ENCODE results near the gene GDF11.

Gene GDF11

GRCh38 chr12:55743406-55744339 is 751 bp downstream of the GDF11 start:
- H3K9me2 ChIP-seq (ENCODE audit: low read depth, low read length) = no peaks in the 10 kb centered on the region
- H3K9ac ChIP-seq (ENCODE audit: low read length) = peak overlapping the region; percentile 60
- peaks cover 34% of the 10 kb centered on the region for H3K4me1 ChIP-seq (ENCODE audit: insufficient read depth, low read length, severe bottlenecking)
- peak overlapping the region; percentile 92 for H3K4me2 ChIP-seq (ENCODE audit: low read length)
- no peak overlapping the region for H2AFZ ChIP-seq (ENCODE audit: low read length)
- no peaks in the 10 kb centered on the region for H3F3A ChIP-seq (ENCODE audit: insufficient read depth, low read length)
- H3K36me3 ChIP-seq (ENCODE audit: insufficient read depth, low read length) = no peaks in the 10 kb centered on the region
- H3K9me3 ChIP-seq (ENCODE audit: low read length) = no peaks in the 10 kb centered on the region
- H3K27ac ChIP-seq (ENCODE audit: low read depth, low read length, poor library complexity, severe bottlenecking) = no peak overlapping the region
- no peaks in the 10 kb centered on the region for H3K79me2 ChIP-seq (ENCODE audit: insufficient read depth, low read length)
- no peaks in the 10 kb centered on the region for H4K20me1 ChIP-seq (ENCODE audit: insufficient read depth, low read length)
- TF ChIP-seq EZH2 (IDR thresholded peaks at IDR 0.05; ENCODE audit: borderline replicate concordance, low read length) (no peak), CTCF (IDR thresholded peaks at IDR 0.05; ENCODE audit: low read length) (peak; percentile 10; the same call in 1 of the 2 replicates)
- H3K27me3 ChIP-seq (ENCODE audit: insufficient read depth, low read length) = peaks cover 7% of the 10 kb centered on the region
- peak overlapping the region; percentile 66 for H3K4me3 ChIP-seq (ENCODE audit: low read depth, low read length, poor library complexity, severe bottlenecking)

DNA sequence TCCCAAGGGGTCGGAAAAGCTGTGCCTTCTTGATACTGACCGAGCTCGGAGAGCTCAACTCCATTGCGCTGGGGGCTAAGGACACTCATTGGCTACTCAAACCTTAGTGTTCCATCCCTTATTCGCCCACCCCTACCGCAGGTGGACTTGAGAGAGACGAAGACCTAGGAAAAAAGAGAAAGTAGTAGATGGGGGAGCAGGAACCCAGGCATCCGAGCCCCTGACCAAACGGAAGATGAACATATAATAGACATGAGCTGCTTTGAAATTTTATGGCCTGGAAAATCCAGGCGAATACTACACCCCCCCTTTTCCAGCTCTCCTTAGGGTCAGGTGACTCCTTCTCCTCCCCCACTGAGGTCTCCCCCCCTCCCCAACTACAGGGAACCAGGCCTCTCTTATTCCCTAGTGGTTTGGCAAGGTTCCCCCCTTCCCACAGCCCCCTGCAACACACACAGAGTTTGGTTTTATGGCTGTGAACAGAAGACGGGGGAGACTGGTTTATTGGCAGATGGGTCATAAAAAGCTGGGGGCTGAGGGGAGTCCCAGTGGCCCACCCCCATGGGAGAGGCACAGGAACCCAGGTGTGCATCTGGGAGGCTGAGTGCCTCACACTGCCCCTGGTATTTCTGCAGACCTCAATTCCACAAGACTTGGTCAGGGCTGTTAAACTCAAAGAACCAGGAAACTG is 1.6 kb downstream of the GDF11 start:
- no peak for TF ChIP-seq EZH2 (IDR thresholded peaks at IDR 0.05; ENCODE audit: borderline replicate concordance, low read length)
- TF ChIP-seq CTCF (IDR thresholded peaks at IDR 0.05; ENCODE audit: low read length) = no peak
- Histone ChIP-seq H3F3A (ENCODE audit: insufficient read depth, low read length) (no peaks in the 10 kb centered on the region), H2AFZ (ENCODE audit: low read length) (no peak overlapping the region), H4K20me1 (ENCODE audit: insufficient read depth, low read length) (no peaks in the 10 kb centered on the region), H3K9me3 (ENCODE audit: low read length) (no peaks in the 10 kb centered on the region), H3K4me1 (ENCODE audit: insufficient read depth, low read length, severe bottlenecking) (peaks cover 34% of the 10 kb centered on the region), H3K9ac (ENCODE audit: low read length) (peak overlapping the region; percentile 60; the same call in 1 of the 2 replicates), H3K4me2 (ENCODE audit: low read length) (peak overlapping the region; percentile 92), H3K27ac (ENCODE audit: low read depth, low read length, poor library complexity, severe bottlenecking) (no peak overlapping the region), H3K27me3 (ENCODE audit: insufficient read depth, low read length) (peaks cover 7% of the 10 kb centered on the region), H3K36me3 (ENCODE audit: insufficient read depth, low read length) (no peaks in the 10 kb centered on the region), H3K79me2 (ENCODE audit: insufficient read depth, low read length) (no peaks in the 10 kb centered on the region), H3K4me3 (ENCODE audit: low read depth, low read length, poor library complexity, severe bottlenecking) (peak overlapping the region; percentile 66), H3K9me2 (ENCODE audit: low read depth, low read length) (no peaks in the 10 kb centered on the region)

DNA sequence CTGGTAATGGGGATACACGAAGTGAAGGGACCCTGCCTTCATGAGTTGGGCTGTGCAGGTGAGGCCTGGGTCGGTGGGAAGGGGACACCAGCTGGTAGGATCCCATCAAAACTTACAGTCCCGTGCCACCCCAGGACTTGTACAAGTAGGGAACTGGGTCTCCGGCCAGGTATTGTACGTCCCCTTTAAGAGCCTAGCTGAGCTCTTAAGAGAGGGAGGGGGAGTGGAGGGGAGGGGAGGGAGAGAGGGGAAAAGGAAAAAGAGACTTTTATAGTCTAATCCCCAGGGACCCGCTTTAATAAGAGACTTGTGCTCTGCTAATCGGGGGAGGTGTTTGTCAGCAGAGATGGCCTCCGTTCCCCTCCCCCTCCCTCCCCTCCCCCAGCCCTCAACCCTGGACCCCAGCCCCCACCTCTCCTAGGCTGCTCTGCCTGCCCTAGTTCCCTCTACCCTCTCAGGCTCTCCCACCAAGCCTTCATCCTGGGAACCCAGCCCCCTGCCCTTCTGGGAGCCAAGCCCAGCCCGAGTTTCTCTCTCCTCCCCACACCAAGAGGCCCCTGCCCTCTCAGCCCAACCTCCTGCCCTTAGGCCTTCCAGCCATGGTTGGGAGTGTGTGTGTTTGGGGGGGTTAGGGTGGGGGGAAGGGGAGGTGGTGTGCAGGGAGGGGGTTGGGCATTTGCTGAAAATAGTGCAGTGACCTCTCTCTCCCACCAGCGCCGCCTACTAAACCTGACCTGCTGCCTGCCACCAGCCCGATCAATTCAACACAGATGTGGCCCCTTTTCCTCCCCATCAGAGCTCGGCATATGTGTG is 2.6 kb downstream of the GDF11 start:
- Histone ChIP-seq H3K9ac (ENCODE audit: low read length) (no peak overlapping the region), H3F3A (ENCODE audit: insufficient read depth, low read length) (no peaks in the 10 kb centered on the region), H3K79me2 (ENCODE audit: insufficient read depth, low read length) (no peaks in the 10 kb centered on the region), H2AFZ (ENCODE audit: low read length) (no peak overlapping the region), H3K4me1 (ENCODE audit: insufficient read depth, low read length, severe bottlenecking) (peaks cover 34% of the 10 kb centered on the region), H3K4me2 (ENCODE audit: low read length) (peak overlapping the region; percentile 92), H4K20me1 (ENCODE audit: insufficient read depth, low read length) (no peaks in the 10 kb centered on the region), H3K4me3 (ENCODE audit: low read depth, low read length, poor library complexity, severe bottlenecking) (peak overlapping the region; percentile 66), H3K36me3 (ENCODE audit: insufficient read depth, low read length) (no peaks in the 10 kb centered on the region), H3K9me3 (ENCODE audit: low read length) (no peaks in the 10 kb centered on the region), H3K9me2 (ENCODE audit: low read depth, low read length) (no peaks in the 10 kb centered on the region), H3K27ac (ENCODE audit: low read depth, low read length, poor library complexity, severe bottlenecking) (no peak overlapping the region), H3K27me3 (ENCODE audit: insufficient read depth, low read length) (peaks cover 7% of the 10 kb centered on the region)
- TF ChIP-seq CTCF (IDR thresholded peaks at IDR 0.05; ENCODE audit: low read length) (no peak), EZH2 (IDR thresholded peaks at IDR 0.05; ENCODE audit: borderline replicate concordance, low read length) (no peak)
